Mesenchymal stem cell (in vitro differentiated cells and primary cell): ENCODE data around the gene CACNG5.

Experiments
- DNase-seq: peaks from one replicate; pipeline ENCODE4 v3.0.0-alpha.2; 2013
- H2AFZ ChIP-seq: one replicate; pipeline ENCODE4 v1.6.1; 2013; ENCODE audit warnings: low read depth, mild to moderate bottlenecking, control low read depth, inconsistent platforms, low read length, moderate library complexity
- H2AK5ac ChIP-seq: 2 replicates; pipeline ENCODE4 v1.6.1; 2013; ENCODE audit warnings: low read length, moderate library complexity, mild to moderate bottlenecking, inconsistent platforms; ENCODE audit not compliant: severe bottlenecking
- H2BK120ac ChIP-seq: one replicate; pipeline ENCODE4 v1.6.1; 2013; ENCODE audit warnings: low read depth, mild to moderate bottlenecking, inconsistent platforms, low read length, moderate library complexity
- H2BK12ac ChIP-seq, 2 experiments: one replicate each; pipeline ENCODE4 v1.6.1; 2013; ENCODE audit warnings: inconsistent platforms in 2 of 2, low read length in 2 of 2, mild to moderate bottlenecking in 2 of 2, moderate library complexity in 2 of 2, control low read depth in 1 of 2
- H2BK15ac ChIP-seq: one replicate; pipeline ENCODE4 v1.6.1; 2013; ENCODE audit warnings: mild to moderate bottlenecking, low read depth, inconsistent platforms; ENCODE audit not compliant: poor library complexity, severe bottlenecking
- H2BK5ac ChIP-seq: 2 replicates; pipeline ENCODE4 v1.6.1; 2013; ENCODE audit warnings: low read depth, mild to moderate bottlenecking, low read length, control low read depth, inconsistent platforms; ENCODE audit not compliant: poor library complexity, severe bottlenecking
- H3K14ac ChIP-seq, 2 experiments: one replicate each; pipeline ENCODE4 v1.6.1; 2013; ENCODE audit warnings: inconsistent platforms in 2 of 2, low read length in 2 of 2, control low read depth in 1 of 2, mild to moderate bottlenecking in 1 of 2, moderate library complexity in 1 of 2
- H3K18ac ChIP-seq, 2 experiments: one replicate each; pipeline ENCODE4 v1.6.1; 2013; ENCODE audit warnings: inconsistent platforms in 2 of 2, low read length in 2 of 2, control low read depth in 1 of 2, low read depth in 1 of 2, mild to moderate bottlenecking in 1 of 2
- H3K23ac ChIP-seq, 2 experiments: one replicate each; pipeline ENCODE4 v1.6.1; 2013; ENCODE audit warnings: inconsistent platforms in 2 of 2, low read length in 2 of 2, mild to moderate bottlenecking in 2 of 2, moderate library complexity in 2 of 2, control low read depth in 1 of 2
- H3K27ac ChIP-seq: 2 replicates; pipeline ENCODE4 v1.5.1; 2013; ENCODE audit warnings: mild to moderate bottlenecking, moderate library complexity, low read length, control low read depth, inconsistent platforms; ENCODE audit not compliant: poor library complexity, severe bottlenecking
- H3K27me3 ChIP-seq, 2 experiments: 2 replicates each; pipeline versions ENCODE4 v1.6.1 to v1.7.0; 2013; ENCODE audit warnings: low read length in 2 of 2, mild to moderate bottlenecking in 2 of 2, moderate library complexity in 2 of 2, control low read depth in 1 of 2, inconsistent platforms in 1 of 2; ENCODE audit not compliant: control insufficient read depth in 1 of 2, insufficient read depth in 1 of 2
- H3K36me3 ChIP-seq, 2 experiments: 2 replicates each; pipeline versions ENCODE4 v1.6.1 to v1.7.0; 2013; ENCODE audit warnings: low read length in 2 of 2, control low read depth in 1 of 2, inconsistent platforms in 1 of 2, low read depth in 1 of 2, mild to moderate bottlenecking in 1 of 2; ENCODE audit not compliant: insufficient read depth in 2 of 2, control insufficient read depth in 1 of 2
- H3K4ac ChIP-seq, 2 experiments: one replicate each; pipeline ENCODE4 v1.6.1; 2013; ENCODE audit warnings: inconsistent platforms in 2 of 2, low read length in 2 of 2, mild to moderate bottlenecking in 2 of 2, moderate library complexity in 2 of 2, control low read depth in 1 of 2, low read depth in 1 of 2
- H3K4me1 ChIP-seq: 2 replicates; pipeline ENCODE4 v1.6.1; 2013; ENCODE audit warnings: low read depth, low read length, control low read depth; ENCODE audit not compliant: control insufficient read depth, insufficient read depth
- H3K4me2 ChIP-seq: 2 replicates; pipeline ENCODE4 v1.6.1; 2013; ENCODE audit warnings: low read length, mild to moderate bottlenecking, inconsistent platforms; ENCODE audit not compliant: poor library complexity, severe bottlenecking
- H3K4me3 ChIP-seq, 2 experiments: 2 replicates each; pipeline versions ENCODE4 v1.5.1 to v1.7.0; 2013; ENCODE audit warnings: low read length in 2 of 2, mild to moderate bottlenecking in 2 of 2, control low read depth in 1 of 2, low read depth in 1 of 2; ENCODE audit not compliant: insufficient read depth in 1 of 2
- H3K79me1 ChIP-seq: replicated peaks from 2 replicates; pipeline ENCODE4 v1.6.1; 2013; ENCODE audit warnings: mild to moderate bottlenecking, control low read depth, low read length, inconsistent platforms; ENCODE audit not compliant: poor library complexity, severe bottlenecking
- H3K9ac ChIP-seq: 2 replicates; pipeline ENCODE4 v1.7.0; 2013; ENCODE audit warnings: mild to moderate bottlenecking, low read length, moderate library complexity
- H3K9me3 ChIP-seq: 2 replicates; pipeline ENCODE4 v1.7.0; 2013; ENCODE audit warnings: mild to moderate bottlenecking, low read length; ENCODE audit not compliant: control insufficient read depth
- H4K8ac ChIP-seq: one replicate; pipeline ENCODE4 v1.6.1; 2013; ENCODE audit warnings: inconsistent platforms, mild to moderate bottlenecking, low read length, moderate library complexity
- H4K91ac ChIP-seq: one replicate; pipeline ENCODE4 v1.6.1; 2013; ENCODE audit warnings: mild to moderate bottlenecking, low read length, inconsistent platforms
- WGBS: methylation state at CpG from one replicate; pipeline ENCODE4 v1.1.7; 2013; ENCODE audit warnings: mixed read lengths; 5-methylcytosine and 5-hydroxymethylcytosine counted together

CACNG5 gene

GRCh38 chr17:66817750-66818149 is 17.2 kb upstream of the CACNG5 start:
- no peak overlapping the region for H3K9ac ChIP-seq
- no peak overlapping the region for H3K14ac ChIP-seq
- peaks cover 12% of the 10 kb centered on the region for H3K9me3 ChIP-seq
- DNase-seq: no peak
- no peaks in the 10 kb centered on the region for H3K4me1 ChIP-seq
- H3K36me3 ChIP-seq: no peaks in the 10 kb centered on the region
- H3K4me2 ChIP-seq: no peak overlapping the region
- WGBS: 92% methylated on average over 1 of the region's 1 CpG
- H3K27ac ChIP-seq: no peak overlapping the region
- no peak overlapping the region for H2BK15ac ChIP-seq
- H2AK5ac ChIP-seq: no peak overlapping the region
- no peak overlapping the region for H4K8ac ChIP-seq
- no peak overlapping the region for H2BK12ac ChIP-seq
- H3K18ac ChIP-seq: no peak overlapping the region
- no peak overlapping the region for H3K4me3 ChIP-seq
- H2AFZ ChIP-seq: no peak overlapping the region
- H2BK5ac ChIP-seq: no peak overlapping the region
- no peak overlapping the region for H3K23ac ChIP-seq
- no peak overlapping the region for H4K91ac ChIP-seq
- H3K27me3 ChIP-seq: peaks cover 25 to 45% of the 10 kb centered on the region in 2 experiments
- no peaks in the 10 kb centered on the region for H3K79me1 ChIP-seq
- H2BK120ac ChIP-seq: no peak overlapping the region
- H3K4ac ChIP-seq: no peak overlapping the region

- no peak overlapping the region for H3K4ac ChIP-seq
- H2AK5ac ChIP-seq: no peak overlapping the region
- H2BK15ac ChIP-seq: no peak overlapping the region
- no peak overlapping the region for H2AFZ ChIP-seq
- no peaks in the 10 kb centered on the region for H3K4me1 ChIP-seq
- no peak overlapping the region for H3K9ac ChIP-seq
- H4K8ac ChIP-seq: no peak overlapping the region
- H3K9me3 ChIP-seq: peaks cover 12% of the 10 kb centered on the region
- H2BK120ac ChIP-seq: no peak overlapping the region
- H3K23ac ChIP-seq: no peak overlapping the region
- no peak overlapping the region for H2BK5ac ChIP-seq
- 91% methylated on average over 6 of the region's 6 CpGs for WGBS
- no peak for DNase-seq
- no peak overlapping the region for H3K4me2 ChIP-seq
- H2BK12ac ChIP-seq: no peak overlapping the region
- H3K4me3 ChIP-seq: no peak overlapping the region
- no peak overlapping the region for H3K14ac ChIP-seq
- no peak overlapping the region for H3K18ac ChIP-seq
- H3K27ac ChIP-seq: no peak overlapping the region
- no peaks in the 10 kb centered on the region for H3K36me3 ChIP-seq
- H3K27me3 ChIP-seq: peaks cover 16 to 36% of the 10 kb centered on the region in 2 experiments
- no peaks in the 10 kb centered on the region for H3K79me1 ChIP-seq
- H4K91ac ChIP-seq: no peak overlapping the region
Measured at GRCh38 chr17:66819466-66819865, 15.5 kb upstream of the CACNG5 start.

GRCh38 chr17:66822009-66822408 is 12.9 kb upstream of the CACNG5 start:
- Histone ChIP-seq H2BK12ac (no peak overlapping the region), H3K23ac (no peak overlapping the region), H3K4me3 (no peak overlapping the region), H3K18ac (no peak overlapping the region), H3K27ac (no peak overlapping the region), H2BK15ac (no peak overlapping the region), H2AFZ (no peak overlapping the region), H3K79me1 (no peaks in the 10 kb centered on the region), H3K14ac (no peak overlapping the region), H2BK5ac (no peak overlapping the region), H2BK120ac (no peak overlapping the region), H3K9ac (no peak overlapping the region), H2AK5ac (no peak overlapping the region), H3K36me3 (no peaks in the 10 kb centered on the region), H3K4me1 (no peaks in the 10 kb centered on the region), H3K27me3 (peaks cover 29 to 47% of the 10 kb centered on the region in 2 experiments), H3K9me3 (peaks cover 12% of the 10 kb centered on the region), H3K4ac (no peak overlapping the region), H4K91ac (no peak overlapping the region), H4K8ac (no peak overlapping the region), H3K4me2 (no peak overlapping the region)
- WGBS: 50% methylated on average over 4 of the region's 8 CpGs
- DNase-seq: no peak

- no peak overlapping the region for H3K4me3 ChIP-seq
- peaks cover 35 to 64% of the 10 kb centered on the region in 2 experiments for H3K27me3 ChIP-seq
- whole genome bisulfite sequencing: 85% methylated on average over 6 of the region's 6 CpGs
- no peak overlapping the region for H2AK5ac ChIP-seq
- no peak overlapping the region for H2BK15ac ChIP-seq
- no peak overlapping the region for H4K91ac ChIP-seq
- H2BK5ac ChIP-seq: no peak overlapping the region
- H4K8ac ChIP-seq: no peak overlapping the region
- no peak overlapping the region for H3K23ac ChIP-seq
- H3K18ac ChIP-seq: no peak overlapping the region
- H3K9ac ChIP-seq: no peak overlapping the region
- H2BK12ac ChIP-seq: no peak overlapping the region
- H3K9me3 ChIP-seq: no peaks in the 10 kb centered on the region
- no peak overlapping the region for H3K4me2 ChIP-seq
- no peak overlapping the region for H2BK120ac ChIP-seq
- H3K79me1 ChIP-seq: no peaks in the 10 kb centered on the region
- no peak overlapping the region for H2AFZ ChIP-seq
- no peak overlapping the region for H3K14ac ChIP-seq
- peaks cover 3% of the 10 kb centered on the region for H3K4me1 ChIP-seq
- no peak overlapping the region for H3K4ac ChIP-seq
- no peak overlapping the region for H3K27ac ChIP-seq
- no peaks in the 10 kb centered on the region for H3K36me3 ChIP-seq
- no peak for DNase-seq
Measured at GRCh38 chr17:66826856-66827255, 8.1 kb upstream of the CACNG5 start.
